ENCODE measurements around the gene PAF1.
"Not testable (repeated sequence)": the region's sequence is repeated elsewhere in the genome, so short reads cannot be mapped to it uniquely, and the experiment has no call there.

PAF1 gene

DNA sequence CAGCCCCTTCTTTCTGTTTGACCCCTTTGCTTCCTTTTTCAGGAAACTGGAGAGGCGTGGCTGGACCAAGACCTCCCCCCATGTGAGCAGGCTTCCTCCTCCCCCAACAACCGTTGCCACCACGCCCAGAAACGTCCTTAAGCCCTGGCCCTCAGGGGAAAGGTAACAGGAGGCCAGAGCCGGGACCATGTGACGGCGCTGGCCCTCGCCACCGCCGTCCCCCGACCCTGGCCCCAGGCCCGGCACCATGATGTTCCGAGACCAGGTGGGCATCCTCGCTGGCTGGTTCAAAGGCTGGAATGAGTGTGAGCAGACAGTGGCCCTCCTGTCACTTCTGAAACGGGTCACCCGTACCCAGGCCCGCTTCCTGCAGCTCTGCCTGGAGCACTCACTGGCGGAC lies 34.3 kb downstream of the PAF1 start:
- in situ Hi-C loops (cut with MboI; ENCODE audit: low sequenced_read_pairs), result no loop called here

DNA sequence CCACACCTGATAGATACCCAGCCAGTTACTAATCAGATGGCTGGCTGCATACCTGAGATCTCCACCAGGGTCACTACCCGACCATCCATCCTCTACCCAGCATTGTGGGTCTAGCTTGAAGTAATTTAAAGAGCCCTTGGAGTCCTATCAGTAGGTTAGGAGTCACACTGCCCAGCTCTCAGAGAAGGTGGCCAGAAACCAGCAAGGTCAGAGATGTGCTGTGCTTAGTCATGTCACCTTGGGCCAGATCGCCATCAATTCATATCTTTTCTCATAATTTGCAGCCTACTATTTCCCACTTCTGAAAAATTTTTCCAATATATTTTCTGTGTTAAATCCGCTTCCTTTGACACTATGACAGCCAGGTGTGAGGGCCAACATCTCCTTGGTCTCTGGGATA lies 34.8 kb downstream of the PAF1 start:
- in situ Hi-C loops (cut with MboI; ENCODE audit: low sequenced_read_pairs), result no loop called here

DNA sequence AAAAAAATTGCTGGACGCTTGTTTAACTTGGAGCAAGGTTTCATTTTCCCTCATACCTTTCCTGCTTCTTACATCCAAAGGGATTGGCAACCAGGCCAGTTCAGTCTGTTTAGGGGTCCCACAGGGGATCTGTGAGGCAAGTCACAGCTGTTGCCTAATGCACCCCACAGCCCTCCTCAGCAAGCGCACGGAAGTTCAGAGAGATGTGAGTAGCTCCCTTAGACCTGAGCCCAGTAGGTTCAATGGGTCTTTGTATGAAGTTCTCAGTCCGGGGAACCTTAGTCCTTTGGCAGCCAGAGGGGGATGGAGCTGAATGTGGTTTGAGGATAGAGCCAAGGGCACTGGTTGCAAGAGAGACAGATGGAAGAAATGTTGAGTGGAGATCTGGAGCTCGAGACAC lies 35.7 kb downstream of the PAF1 start:
- in situ Hi-C loops (cut with MboI; ENCODE audit: low sequenced_read_pairs), result no loop called here

DNA sequence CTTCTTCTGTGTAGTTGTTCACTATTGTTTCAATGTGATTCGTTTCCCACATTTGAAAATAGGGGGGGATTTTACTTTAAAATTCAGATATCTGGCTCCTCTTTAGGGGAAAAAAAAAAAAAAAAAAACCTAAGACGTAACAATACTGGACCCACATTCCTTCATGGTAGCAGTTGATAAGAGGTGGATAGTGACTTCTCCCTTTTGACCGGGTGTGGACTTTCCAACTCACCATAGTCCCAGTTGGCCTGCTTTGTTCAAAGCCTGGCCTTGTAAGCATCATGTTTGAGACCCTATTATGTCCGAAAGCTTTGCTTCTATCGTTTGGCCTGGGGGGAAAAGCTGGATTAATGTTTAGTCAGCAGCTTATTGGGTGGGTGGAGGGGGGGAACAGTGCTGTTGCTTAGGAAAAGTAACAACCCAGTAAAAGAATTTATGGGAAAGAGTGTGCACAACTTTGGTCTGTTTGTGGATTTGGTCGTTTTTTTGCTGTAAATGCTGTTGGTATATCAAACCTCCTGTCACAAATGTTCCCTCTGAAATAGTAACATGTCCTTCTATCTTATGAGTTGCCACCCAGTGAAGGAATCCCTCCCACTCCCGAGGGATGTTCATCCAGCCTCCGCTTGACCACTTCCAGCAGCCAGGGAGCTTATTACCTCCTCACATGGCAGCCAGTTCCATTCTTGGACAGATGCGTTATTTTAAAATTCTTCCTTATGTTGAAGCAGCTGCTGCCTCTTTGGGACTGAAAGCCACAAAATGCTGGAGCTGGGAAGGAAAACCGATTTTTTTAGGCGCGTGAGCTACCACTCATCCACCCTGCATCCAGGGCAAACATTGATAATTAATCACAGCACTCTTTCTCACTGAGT lies 38.3 kb downstream of the PAF1 start:
- in situ Hi-C loops (cut with MboI; ENCODE audit: low sequenced_read_pairs), result no loop called here

DNA sequence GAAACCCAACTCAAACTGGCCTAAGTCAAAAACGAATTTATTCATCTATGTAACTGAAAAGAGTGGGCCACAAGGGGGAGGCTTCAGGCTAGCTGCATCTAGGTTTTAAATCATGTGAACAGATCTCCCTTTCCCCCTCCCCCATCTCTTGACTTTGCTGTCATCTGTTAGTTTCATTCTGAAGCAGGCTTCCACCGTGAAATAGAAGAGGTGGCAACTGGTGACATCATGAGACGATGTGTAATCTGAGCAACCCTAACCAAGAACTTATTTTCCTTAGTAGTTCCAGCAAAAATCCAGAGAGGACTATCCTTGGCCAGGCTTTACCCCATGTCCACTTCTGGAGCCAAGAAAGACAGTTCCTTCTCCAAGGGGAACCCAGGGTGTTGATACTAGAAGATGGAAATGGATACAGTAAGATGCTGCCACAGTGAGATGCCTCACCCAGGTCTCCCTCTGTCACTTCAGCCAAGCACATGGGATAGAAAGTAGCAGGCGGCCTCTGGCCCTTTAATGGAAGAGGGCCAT lies 39.3 kb downstream of the PAF1 start:
- in situ Hi-C loops (cut with MboI; ENCODE audit: low sequenced_read_pairs), result no loop called here

DNA sequence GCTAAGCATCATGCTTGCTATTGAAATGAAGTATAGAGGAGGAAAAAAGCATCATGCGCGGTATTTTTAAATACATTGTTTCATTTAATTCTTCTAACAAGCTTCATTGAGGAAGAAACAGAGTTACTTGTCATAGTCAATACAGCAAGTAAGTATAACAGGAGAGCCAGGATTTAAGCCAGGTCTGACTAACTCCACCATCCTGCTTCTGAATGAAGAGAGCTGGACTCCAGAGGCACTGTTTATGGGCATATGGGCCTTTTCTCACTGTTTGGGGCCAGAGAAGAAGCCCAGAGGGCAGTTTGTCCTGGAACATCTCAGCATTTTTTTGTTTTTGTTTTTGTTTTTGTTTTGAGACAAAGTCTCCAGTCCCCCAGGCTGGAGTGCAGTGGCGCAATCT lies 40.8 kb downstream of the PAF1 start:
- in situ Hi-C loops (cut with MboI; ENCODE audit: low sequenced_read_pairs), result no loop called here

DNA sequence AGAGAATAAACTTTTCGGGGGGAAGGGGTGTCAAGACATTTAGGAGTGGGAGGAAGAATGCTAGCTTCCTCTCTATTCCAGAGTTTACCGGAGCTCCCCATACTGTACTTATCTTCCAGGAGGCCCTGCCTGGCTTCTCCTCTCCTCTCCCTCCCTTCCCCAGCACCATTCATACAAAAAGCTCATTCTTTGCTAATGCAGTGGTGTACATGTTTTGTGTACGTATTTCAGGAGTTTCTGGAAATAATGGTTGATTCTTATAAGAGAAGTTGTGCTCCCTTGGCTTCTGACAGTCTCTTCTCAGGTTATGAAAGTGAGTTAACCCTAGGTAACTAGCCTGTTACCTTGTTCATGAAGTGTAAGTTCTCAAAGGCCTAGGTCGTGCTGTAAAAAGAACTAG lies 41.6 kb downstream of the PAF1 start:
- in situ Hi-C loops (cut with MboI; ENCODE audit: low sequenced_read_pairs), result no loop called here

DNA sequence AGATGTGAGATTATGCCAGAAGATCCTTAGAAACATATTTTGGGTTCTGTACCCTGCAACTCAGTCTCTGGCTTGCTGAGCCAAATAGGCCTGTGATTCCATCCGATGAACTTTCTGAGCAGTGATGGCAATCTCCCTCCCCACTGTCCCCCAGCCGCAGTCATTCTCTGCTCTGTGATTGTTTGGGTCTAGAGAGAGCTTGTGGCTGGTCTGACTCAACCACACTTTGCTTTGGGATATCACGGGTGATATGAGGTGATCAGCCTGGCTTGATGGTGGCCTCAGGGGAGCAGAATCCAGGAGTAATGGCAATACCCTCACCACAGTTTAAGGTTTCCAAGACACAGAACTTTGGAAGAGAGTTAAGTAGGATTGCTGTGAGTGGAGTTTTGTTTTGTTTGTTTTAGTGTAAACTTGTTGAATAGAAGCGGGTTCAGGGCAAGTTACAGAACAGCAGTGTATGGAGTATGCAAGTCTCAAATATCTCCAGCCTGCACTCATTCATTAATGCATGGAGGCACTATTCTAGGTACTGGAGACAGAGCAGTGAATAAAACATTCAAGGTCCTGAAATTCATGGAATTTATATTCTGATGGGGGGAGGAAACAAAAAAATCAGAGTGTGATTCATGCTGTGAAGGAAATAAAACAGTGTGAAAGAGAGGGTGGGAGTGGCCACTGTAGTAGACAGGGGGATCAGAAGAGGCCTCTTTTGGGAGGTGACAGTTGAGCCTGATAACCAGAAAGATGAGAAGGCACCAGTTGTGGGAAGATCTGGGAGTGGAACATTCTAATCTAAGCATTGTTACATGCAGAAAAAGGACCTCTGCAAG lies 43.4 kb downstream of the PAF1 start:
- in situ Hi-C loops (cut with MboI; ENCODE audit: low sequenced_read_pairs), result no loop called here

DNA sequence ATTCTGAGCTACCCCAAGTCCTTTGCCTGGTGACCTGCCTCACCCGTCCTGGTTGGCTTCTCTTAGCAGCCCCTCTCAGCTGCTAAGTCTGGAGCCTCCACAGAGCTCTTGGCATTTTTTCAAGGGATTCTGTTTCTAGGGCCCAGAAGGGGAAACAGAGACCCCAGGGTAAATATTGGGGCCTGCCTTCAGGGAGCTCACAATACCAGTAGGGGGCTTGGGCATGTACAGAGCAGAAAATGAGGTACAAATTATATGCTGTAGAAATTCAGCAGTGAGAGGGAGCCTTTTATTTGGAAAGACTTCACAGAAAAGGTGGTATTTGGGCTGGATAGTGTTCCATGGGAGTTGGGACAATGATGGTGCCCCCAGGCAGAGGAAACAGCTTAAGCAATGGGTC lies 45.0 kb downstream of the PAF1 start:
- in situ Hi-C loops (cut with MboI; ENCODE audit: low sequenced_read_pairs), result no loop called here

DNA sequence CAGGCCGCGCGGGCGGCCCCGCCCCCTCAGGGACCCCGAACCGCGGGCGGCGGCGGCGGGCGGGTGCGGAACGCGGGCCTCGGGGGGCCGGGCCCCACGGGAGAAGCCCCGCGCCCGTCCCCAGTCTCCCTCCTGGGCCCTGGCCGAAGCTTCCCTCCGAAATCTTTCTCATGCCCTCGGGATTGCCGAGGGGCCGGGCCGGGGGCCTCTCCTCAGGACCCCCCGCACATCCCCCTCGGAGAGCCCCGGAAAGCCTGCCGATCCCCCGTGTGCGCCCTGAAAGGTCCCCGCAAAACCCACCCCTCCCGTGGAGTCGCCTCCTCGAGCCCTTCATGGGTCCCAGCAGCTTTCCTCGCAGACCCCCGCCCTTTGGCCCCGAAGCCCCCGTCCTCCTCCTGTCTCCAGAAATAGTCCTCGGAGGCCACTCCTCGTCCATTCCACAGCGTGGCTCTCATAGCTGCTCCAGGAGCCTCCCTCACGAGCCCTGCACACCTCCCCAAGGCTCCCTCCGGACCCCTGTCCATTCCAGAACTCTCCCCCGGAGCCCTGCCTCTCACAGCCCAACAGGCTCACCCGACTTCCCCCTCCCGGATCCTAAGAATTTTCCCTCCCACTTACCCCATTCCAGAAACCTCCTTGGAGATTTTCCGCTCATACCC lies 48.1 kb downstream of the PAF1 start:
- in situ Hi-C loops (cut with MboI; ENCODE audit: low sequenced_read_pairs), result no loop called here

DNA sequence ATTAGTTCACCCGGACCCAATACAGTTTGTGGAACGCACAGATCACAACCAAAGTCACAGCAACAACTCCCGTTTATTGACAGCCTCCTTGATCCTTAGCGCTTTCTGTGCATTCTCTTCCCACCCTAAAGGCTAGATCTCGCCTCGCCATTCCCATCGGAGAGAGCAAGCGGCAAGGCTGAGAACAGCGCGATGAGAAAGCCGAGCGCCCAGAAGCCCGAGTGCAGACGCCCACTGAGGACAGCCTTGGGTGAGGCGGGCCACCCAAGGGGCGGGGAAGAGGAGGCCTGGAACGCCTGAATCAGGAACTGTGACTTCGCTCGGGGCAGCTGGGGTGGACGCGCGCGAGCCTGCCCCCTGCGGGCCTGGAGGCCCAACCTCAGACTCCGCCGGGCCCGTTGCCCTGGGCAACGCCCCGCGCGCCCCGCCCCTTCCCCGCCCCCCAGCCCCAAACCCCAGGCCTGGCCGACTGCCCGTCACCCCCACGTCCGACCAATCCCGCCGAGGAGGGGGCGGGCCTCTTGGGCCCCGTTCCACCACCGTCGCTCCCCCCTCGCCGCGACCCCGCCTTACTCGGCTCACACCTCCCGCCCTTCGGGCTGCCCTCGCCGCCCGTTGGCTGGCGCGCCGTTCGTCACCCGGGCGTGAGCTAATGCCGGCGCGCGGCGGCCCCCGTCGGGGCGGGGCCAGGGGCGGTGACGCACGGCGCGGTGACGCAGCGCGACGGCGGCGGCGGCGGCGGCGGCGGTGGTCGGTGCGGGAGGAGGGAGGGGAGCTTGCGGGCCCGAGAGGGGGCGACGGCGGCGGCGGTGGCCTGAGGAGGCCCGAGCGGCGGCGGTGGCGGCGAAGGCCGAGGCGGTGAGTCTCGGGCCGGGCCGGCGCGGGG lies 48.9 kb downstream of the PAF1 start, which contains the start of gene SAMD4B:
Gene SAMD4B, plus strand, starts transcription at position 703 of the 886 bp plus-strand sequence. CDS start 14,473 bp downstream, outside the sequence.
- in situ Hi-C loops (cut with MboI; ENCODE audit: low sequenced_read_pairs), result no loop called here

DNA sequence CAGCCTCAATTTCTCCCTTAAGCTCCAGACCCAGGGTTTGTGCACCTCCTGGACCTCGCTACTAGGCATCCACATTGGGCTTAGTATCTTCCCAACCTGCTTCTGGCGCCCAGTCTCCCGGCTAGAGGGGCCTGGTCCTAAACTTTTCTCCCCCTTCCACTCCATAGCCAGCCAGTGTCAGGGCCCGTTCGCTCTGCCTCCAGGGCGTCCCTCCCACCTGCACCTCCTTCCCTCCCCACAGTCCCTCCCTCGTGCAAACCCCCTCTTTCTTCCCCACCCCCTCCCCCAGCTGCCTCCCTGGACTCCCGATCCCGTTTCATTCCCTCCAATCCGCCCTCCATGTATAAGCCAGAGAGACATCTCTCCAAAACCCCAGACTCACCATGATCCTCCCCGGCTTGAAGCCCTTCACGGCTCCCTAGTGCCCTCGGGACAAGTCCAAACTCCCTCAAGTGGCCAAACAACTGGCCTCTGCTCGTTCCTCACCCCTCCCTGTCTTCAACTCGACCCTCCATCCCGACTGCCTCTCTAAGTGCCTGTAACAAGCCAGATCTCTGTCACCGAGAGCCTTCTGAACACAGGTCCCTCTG lies 49.7 kb downstream of the PAF1 start:
- in situ Hi-C loops (cut with MboI; ENCODE audit: low sequenced_read_pairs), result no loop called here

DNA sequence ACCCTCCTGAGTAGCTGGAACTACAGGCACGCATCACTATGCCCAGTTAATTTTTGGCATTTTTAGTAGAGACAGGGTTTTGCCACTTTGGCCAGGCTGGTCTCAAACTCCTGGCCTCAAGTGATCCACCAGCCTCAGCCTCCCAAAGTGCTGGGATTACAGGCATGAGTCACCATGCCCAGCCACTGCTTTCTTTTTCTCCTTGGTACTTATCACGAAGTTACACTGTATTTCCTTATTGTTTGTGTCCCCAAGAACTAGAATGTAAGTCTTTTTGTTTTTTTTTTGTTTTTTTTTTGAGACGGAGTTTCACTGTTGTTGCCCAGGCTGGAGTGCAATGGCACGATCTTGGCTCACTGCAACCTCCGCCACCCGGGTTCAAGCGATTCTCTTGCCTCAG lies 50.8 kb downstream of the PAF1 start:
- in situ Hi-C loops (cut with MboI; ENCODE audit: low sequenced_read_pairs), result not testable (repeated sequence)

DNA sequence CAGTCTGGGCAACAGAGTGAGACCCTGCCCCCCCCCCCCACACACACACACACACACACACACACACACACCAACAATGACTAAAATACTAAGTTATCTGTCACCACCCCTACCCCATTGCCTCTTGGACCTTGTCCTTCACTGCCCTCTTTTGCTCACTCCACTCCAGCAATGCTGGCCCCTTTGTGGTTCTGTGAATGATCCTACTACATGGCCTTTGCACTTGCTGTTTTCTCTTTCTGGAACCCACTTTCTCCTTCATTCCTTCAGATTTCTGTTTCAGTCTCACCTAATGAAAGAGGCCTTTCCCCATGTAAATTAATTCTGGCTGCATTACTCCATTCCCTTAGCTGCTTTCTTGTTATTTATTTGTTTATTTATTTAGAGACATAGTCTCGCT lies 51.2 kb downstream of the PAF1 start:
- in situ Hi-C loops (cut with MboI; ENCODE audit: low sequenced_read_pairs), result no loop called here

DNA sequence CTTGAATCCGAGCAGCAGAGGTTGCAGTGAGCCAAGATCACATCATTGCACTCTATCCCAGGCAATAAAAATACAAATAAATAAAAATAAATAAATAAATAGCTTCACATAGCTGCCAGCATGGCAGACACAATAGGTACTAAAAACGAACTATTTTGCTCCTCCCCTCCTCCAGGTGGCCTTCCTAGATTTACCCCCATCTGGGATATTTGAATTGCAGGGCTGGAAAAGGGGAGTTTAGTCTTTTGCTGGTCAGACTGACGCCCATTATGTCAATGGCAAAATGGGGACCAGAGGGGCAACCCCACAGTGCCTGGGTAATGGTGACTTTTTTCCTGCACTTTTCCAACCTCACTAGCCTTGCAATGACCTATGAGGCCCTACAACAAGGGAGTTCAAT lies 54.4 kb downstream of the PAF1 start:
- in situ Hi-C loops (cut with MboI; ENCODE audit: low sequenced_read_pairs), result no loop called here

Data from HL-60/S4 treated with retinoic acid at 250 ng/mL for 4 days and 3 days (cell line).